ENCODE results near the gene PIK3R5. TPM values are rescaled to one million over a fixed set of nuclear protein-coding genes. Genes with fewer than 3 reads are reported as not detected.

PIK3R5 gene
- total RNA-seq, 6 donors from 2014 or later, result 22.3 to 175 (median 49.8) TPM

DNA sequence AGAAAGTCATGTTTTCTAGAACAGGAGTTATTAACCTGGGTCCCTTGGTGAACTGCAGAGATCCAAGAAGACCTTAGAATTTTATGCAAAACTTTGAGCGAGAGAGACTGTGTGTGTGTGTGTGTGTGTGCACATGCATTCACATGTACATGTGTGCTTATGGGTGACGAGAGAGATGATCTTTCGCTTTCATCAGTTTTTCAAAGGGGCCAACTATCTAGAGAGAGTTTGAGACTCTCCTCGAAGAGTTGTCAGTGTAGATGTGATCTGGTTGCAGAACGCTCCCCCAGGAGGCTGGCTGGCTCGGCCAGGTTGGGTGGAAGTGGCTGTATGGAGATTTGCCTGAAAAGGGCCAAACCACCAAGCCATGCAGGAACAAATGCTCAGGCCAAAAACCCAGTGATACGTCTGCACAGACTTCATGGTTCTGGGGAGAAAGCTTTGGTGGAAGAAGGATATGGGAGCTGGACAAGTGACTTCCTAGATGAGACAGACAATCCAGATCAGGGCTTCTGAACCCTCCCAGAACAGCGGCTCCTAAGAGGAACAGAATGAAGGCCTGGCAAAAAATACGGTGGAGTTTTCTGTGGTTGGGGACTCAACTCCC is 6.1 kb downstream of the PIK3R5 start:
- Histone ChIP-seq H3K4me1 (peaks cover 0 to 25% (median 17%) of the 10 kb centered on the region in 4 donors), H3K27ac (no peak overlapping the region), H3K27me3 (no peaks in the 10 kb centered on the region), H3K9me3 (no peaks in the 10 kb centered on the region), H3K4me3 (no peak overlapping the region), H3K36me3 (no peaks in the 10 kb centered on the region)
- 76 to 81% methylated on average over 9 of the region's 9 CpGs for WGBS, 2 donors
- DNase-seq, result no peak
- TF ChIP-seq, protein P1, sequence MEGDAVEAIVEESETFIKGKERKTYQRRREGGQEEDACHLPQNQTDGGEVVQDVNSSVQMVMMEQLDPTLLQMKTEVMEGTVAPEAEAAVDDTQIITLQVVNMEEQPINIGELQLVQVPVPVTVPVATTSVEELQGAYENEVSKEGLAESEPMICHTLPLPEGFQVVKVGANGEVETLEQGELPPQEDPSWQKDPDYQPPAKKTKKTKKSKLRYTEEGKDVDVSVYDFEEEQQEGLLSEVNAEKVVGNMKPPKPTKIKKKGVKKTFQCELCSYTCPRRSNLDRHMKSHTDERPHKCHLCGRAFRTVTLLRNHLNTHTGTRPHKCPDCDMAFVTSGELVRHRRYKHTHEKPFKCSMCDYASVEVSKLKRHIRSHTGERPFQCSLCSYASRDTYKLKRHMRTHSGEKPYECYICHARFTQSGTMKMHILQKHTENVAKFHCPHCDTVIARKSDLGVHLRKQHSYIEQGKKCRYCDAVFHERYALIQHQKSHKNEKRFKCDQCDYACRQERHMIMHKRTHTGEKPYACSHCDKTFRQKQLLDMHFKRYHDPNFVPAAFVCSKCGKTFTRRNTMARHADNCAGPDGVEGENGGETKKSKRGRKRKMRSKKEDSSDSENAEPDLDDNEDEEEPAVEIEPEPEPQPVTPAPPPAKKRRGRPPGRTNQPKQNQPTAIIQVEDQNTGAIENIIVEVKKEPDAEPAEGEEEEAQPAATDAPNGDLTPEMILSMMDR (IDR thresholded peaks at IDR 0.05), result no peak
- TF ChIP-seq POLR2AphosphoS5 (IDR thresholded peaks at IDR 0.05) (no peak), POLR2A (IDR thresholded peaks at IDR 0.05) (no peak)
- no peak for ATAC-seq (ENCODE audit: low FRiP score in 2 of 2)

DNA sequence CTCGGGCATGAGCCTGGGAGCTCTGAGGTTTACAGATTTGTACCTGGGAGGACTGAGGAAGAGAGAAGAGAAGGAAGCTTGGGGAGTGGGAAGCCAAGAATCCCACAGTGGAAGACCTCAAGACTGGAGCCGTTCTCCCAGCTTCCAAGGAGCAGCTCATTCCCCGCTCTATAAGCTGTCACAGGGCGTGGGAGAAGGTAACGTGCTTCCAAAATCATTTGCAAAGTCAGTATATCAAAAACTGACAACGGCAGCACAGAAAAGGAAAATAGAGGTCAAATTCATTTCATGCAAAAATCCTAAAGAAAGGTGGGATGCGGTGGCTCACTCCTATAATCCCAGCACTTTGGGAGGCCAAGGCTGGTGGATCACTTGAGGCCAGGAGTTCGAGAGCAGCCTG is 7.8 kb downstream of the PIK3R5 start:
- H3K36me3 ChIP-seq, result no peaks in the 10 kb centered on the region
- H3K9me3 ChIP-seq, result no peaks in the 10 kb centered on the region
- TF ChIP-seq EP300 (IDR thresholded peaks at IDR 0.05), result no peak
- TF ChIP-seq POLR2A (IDR thresholded peaks at IDR 0.05), result no peak
- TF ChIP-seq, protein P1 (IDR thresholded peaks at IDR 0.05), result no peak
- TF ChIP-seq POLR2AphosphoS5 (IDR thresholded peaks at IDR 0.05), result no peak
- 89 to 97% methylated on average over 8 of the region's 8 CpGs for WGBS, 2 donors
- no peaks in the 10 kb centered on the region for H3K27me3 ChIP-seq
- ATAC-seq (ENCODE audit: low FRiP score in 2 of 2), result no peak
- DNase-seq, result no peak
- H3K4me1 ChIP-seq, result peaks cover 3 to 34% (median 24%) of the 10 kb centered on the region in 4 donors
- H3K4me3 ChIP-seq, result no peak overlapping the region
- no peak overlapping the region for H3K27ac ChIP-seq

DNA sequence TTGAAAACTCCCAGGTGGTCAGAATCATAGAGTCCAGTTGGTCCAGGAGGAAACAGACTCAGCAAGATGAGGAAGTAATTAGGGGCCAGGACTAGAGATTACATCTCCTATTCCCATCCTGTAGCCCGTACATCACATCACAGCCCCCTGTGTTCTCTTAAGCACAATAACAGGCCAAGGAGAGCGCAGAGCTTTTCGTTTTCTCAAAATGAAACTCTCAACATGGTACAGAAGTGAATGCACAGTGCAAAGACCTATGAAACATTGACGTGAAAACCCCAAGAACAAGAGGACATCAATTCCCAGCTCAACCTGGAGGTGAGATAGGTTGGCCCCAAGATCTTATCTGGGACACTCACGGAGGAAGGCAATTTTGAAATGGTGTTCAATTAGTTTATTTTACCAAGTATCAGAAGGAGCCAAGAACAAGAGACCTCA is 9.0 kb downstream of the PIK3R5 start:
- Histone ChIP-seq H3K4me1 (peaks cover 3 to 41% (median 24%) of the 10 kb centered on the region in 4 donors), H3K27me3 (no peaks in the 10 kb centered on the region), H3K27ac (peak overlapping the region in 2 of 4 donors; percentile 85 to 86), H3K9me3 (no peaks in the 10 kb centered on the region), H3K36me3 (no peaks in the 10 kb centered on the region), H3K4me3 (no peak overlapping the region)
- WGBS, 2 donors, result 51 to 62% methylated on average over 4 to 5 of the region's 5 CpGs
- DNase-seq (no peak), ATAC-seq (ENCODE audit: low FRiP score in 2 of 2) (no peak)
- TF ChIP-seq, protein P1 (IDR thresholded peaks at IDR 0.05), result no peak
- TF ChIP-seq POLR2A (IDR thresholded peaks at IDR 0.05), result no peak
- TF ChIP-seq POLR2AphosphoS5 (IDR thresholded peaks at IDR 0.05), result no peak
- TF ChIP-seq EP300 (IDR thresholded peaks at IDR 0.05), result no peak

DNA sequence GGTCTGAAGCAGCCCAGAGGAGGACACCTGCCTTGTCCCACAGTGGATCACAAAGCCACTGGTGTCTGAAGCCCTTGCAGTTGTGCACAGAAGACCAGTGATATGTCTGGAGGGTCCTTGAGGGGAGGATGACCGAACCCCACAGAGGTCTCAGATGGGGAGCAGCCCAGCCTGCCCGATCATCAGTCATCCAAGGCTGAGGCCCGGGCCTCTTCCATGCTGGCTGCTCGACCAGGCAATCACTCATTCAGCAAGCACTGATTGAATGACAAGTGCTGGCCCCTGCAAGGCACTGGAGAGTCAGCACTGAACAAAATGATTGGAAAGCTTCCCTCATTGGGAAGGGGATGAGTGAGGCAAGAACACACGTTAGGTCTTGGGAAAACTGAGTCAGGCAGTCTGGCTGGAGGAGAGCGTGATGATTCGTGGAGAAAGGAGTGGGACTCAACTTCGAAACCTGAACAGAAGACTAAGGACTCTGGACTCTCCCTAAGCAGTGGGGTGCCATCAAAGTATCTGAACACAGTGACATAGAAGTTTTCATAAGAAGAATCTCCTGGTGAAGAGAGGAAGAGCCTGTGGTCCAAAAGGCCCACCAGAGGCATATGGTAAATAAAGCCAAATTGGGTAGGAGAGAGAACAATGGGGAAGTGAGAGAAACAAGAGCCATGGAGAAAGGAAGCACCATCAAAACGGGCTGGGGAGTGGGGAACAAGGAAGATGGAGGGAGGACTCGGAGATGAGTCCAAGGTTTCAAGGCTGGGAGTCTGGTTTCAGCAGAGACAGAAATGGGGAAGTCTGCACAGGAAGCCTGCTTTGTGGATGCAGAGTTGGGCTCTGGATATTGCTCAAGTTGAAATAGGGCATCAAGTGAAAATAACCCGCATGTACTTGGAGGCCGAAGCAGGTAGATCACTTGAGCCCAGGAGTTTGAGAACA is 10.2 kb downstream of the PIK3R5 start:
- whole genome bisulfite sequencing, 2 donors, result 68 to 77% methylated on average over 9 to 12 of the region's 12 CpGs
- DNase-seq (peak in 1 of 2 donors; percentile 61), ATAC-seq (ENCODE audit: low FRiP score in 2 of 2) (peak; percentile 31 to 69)
- Histone ChIP-seq H3K4me1 (peaks cover 3 to 39% (median 18%) of the 10 kb centered on the region in 4 donors), H3K4me3 (no peak overlapping the region), H3K36me3 (no peaks in the 10 kb centered on the region), H3K27ac (peak overlapping the region; percentile 78 to 86 (median 84)), H3K27me3 (no peaks in the 10 kb centered on the region), H3K9me3 (no peaks in the 10 kb centered on the region)
- TF ChIP-seq POLR2AphosphoS5 (IDR thresholded peaks at IDR 0.05) (no peak), EP300 (IDR thresholded peaks at IDR 0.05) (no peak)

DNA sequence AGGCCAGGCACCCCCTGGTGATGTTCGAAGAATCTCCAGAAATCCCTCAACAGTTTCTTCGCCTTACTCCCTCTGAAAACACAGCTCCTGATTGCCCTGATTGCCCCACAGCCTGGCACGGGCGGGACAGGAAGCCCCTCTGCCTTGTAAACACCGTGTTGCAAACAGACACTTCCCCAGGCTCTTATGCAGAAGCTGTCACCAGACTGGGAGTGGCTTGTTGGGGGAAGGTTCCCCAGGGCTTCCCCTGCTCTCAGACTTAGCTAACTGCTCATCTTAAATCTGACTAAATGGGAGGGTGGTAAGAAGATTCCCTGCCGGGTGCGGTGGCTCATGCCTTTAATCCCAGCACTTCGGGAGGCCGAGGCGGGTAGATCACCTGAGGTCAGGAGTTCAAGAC is 11.2 kb downstream of the PIK3R5 start:
- H3K36me3 ChIP-seq, result no peaks in the 10 kb centered on the region
- H3K4me1 ChIP-seq, result peaks cover 3 to 38% (median 16%) of the 10 kb centered on the region in 4 donors
- WGBS, 2 donors, result 27 to 41% methylated on average over 7 to 10 of the region's 10 CpGs
- peak overlapping the region; percentile 78 to 86 (median 84) for H3K27ac ChIP-seq
- no peaks in the 10 kb centered on the region for H3K27me3 ChIP-seq
- H3K4me3 ChIP-seq, result no peak overlapping the region
- no peaks in the 10 kb centered on the region for H3K9me3 ChIP-seq
- TF ChIP-seq, protein P1 (IDR thresholded peaks at IDR 0.05), result no peak
- TF ChIP-seq POLR2AphosphoS5 (IDR thresholded peaks at IDR 0.05), result peak; percentile 80 to 85
- peak in 2 of 4 donors; percentile 45 to 63 for TF ChIP-seq POLR2A (IDR thresholded peaks at IDR 0.05)
- TF ChIP-seq EP300 (IDR thresholded peaks at IDR 0.05), result peak in 1 of 4 donors; percentile 66
- DNase-seq, result peak; percentile 52 to 90
- ATAC-seq (ENCODE audit: low FRiP score in 2 of 2), result peak; percentile 83 to 94
